LNCAP (cell line): Measurements from ENCODE around the gene GAREM1.

Source experiments
- TF ChIP-seq, protein P1 (sequence below): fragments of 450-650 bp; IDR thresholded peaks from 2 replicates; pipeline ENCODE4 v1.5.1; 2017; ENCODE audit warnings: mild to moderate bottlenecking

The GAREM1 gene

DNA sequence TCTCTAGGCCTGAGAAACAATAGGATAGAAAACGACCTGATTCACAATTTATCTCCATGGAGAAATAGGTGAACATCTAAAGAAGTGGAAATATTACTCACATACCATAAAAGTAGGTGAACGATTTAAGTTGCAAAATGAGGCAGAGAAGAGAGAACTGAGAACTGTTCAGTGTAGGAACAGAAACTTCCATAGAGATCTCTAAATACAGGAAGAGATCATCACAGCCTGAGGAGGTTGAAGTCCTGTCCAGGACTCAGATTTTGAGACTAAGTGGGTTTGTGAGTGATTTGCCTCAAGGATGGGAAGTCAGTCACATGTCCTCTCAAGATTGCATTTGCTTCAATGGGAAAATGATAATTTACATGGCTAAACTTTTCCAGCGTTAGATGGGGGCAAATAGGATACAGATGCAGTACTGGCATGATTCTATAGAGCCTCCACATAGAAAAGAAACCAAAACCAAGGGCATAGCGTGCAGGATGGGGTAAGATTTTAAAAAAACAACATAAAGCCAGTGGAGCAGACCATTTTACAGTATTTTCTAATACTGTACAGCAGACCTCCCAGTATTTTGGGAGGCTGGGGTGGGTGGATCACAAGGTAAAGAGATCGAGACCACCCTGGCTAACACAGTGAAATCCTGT, 212.0 kb downstream of the GAREM1 start:
- TF ChIP-seq, protein P1, sequence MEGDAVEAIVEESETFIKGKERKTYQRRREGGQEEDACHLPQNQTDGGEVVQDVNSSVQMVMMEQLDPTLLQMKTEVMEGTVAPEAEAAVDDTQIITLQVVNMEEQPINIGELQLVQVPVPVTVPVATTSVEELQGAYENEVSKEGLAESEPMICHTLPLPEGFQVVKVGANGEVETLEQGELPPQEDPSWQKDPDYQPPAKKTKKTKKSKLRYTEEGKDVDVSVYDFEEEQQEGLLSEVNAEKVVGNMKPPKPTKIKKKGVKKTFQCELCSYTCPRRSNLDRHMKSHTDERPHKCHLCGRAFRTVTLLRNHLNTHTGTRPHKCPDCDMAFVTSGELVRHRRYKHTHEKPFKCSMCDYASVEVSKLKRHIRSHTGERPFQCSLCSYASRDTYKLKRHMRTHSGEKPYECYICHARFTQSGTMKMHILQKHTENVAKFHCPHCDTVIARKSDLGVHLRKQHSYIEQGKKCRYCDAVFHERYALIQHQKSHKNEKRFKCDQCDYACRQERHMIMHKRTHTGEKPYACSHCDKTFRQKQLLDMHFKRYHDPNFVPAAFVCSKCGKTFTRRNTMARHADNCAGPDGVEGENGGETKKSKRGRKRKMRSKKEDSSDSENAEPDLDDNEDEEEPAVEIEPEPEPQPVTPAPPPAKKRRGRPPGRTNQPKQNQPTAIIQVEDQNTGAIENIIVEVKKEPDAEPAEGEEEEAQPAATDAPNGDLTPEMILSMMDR = no peak

GRCh38 chr18:32258148-32258547, 212.5 kb downstream of the GAREM1 start:
- TF ChIP-seq, protein P1 = no peak

DNA sequence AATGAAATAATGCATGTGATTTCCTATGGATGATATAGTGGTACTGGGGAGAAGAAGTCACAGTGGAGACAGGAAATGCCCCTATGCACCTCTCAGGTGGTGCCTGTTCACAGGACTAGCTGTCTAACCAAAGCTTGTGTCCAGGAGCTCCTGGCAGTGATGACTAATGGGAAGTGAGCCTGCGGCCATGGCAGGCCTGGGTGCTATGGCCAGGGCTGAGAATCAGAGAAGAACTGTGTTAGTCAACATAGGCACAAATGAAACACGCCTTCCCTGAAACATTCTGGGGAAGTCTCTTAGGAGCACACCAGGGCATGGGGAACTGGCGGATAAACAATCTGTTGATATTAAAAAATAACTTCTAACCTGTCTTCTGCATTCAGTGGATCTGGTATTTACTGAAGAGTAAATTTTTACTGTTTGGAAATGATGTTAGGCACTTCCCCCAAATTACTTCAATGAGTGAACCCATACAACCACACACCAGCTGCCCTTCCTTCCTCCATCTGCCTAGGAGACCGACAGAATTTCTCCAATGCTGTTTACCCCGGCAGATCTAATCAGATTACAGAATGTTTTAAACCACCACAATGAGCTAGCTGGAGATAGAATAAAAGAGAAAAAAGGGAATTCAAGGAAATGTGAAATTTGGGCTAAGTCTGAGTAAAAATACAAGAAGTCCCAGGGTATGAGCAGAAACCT, 213.4 kb downstream of the GAREM1 start:
- TF ChIP-seq, protein P1 = no peak

- TF ChIP-seq, protein P1 = no peak
Measured at GRCh38 chr18:32255570-32255969, 215.1 kb downstream of the GAREM1 start.

DNA sequence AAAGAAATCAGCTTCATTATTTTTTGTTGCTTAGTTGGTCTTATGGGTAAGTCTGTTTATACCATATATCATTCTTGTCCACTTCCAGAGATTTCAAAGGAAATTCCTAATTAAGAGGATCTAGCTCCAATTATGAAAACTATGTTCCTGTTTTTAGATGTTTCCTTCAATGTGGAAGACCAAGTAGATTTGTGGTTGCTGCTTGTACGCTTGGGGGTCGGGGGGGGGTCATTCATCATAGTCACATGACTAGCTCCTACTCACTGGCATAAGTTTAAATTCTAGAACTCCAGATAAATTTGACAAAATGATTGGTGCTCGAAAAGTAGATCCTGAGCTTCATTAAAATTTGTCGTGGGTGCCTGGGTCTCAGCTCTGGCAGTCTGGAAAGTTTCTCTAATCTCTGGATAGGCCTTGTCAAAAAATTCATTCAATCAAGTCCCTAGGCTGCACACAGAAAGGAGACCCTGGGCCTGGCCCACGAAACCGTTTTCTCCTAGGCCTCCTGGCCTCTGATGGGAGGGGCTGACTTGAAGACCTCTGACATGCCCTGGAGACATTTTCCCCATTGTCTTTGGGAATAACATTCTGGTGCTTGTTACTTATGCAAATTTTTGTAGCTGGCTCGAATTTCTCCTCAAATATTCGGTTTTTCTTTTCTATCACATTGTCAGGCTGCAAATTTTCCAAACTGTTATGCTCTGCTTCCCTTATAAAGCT, 218.4 kb downstream of the GAREM1 start:
- TF ChIP-seq, protein P1 = no peak

- TF ChIP-seq, protein P1 = no peak
Measured at GRCh38 chr18:32251466-32251865, 219.2 kb downstream of the GAREM1 start.

DNA sequence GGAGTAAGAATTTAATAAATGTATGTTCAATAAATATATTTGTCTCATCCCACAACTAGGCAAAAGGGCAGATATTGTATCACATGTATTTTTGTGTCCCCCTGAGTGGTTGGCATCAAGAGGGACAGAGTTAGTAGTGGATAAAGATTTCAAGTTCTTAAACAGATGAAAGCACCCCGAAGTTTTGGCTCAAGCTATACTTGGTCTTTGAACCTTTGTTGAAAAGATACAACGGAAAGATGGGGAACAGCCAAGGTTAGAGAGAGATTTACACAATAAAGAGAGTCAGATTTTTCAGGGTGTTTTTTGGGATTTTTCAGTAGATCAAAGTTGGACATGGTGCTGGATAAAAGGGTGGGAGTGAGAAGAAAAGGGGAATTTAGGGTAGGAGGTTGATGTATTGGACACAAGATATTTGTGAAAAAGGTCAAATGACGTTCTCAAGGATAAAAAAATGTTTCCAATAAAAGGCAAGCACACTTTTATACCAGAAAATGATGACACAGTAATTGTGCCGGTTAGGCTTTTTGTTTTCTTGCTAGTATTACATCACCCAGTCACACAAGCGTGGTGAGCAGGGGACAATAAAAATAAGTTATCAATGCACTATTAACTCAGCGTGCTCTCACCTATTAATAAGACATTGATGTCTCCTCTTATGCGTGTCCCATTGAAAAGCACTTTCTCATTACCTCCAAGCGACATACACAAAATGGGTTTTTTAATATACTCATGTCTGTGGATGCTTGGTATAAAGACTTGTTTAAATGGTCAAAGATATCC, 221.3 kb downstream of the GAREM1 start:
- TF ChIP-seq, protein P1 = no peak
